K562 (cell line): ENCODE data around the gene ARHGAP24. TPM values are rescaled to one million over a fixed set of nuclear protein-coding genes. Genes with fewer than 3 reads are reported as not detected.

Source experiments
- ATAC-seq: fragments of 200-7000 bp; cut with Tn5 transposase; 3 replicates; pipeline ENCODE4 v1.9.1; 2020; ENCODE audit warnings: moderate library complexity
- BruUV-seq: library from RNA; stranded (reverse); fragments of 400-500 nt; replicated peaks from 2 replicates; lab custom pipeline; 2021; lab: Mats Ljungman, UMichigan
- CTCF ChIA-PET: fragments of 300-600 bp; formaldehyde crosslinking; extraction: SDS; loops from one replicate; lab custom pipeline; 2021; ENCODE audit warnings: low intra/inter-chr PET ratio; lab: Yijun Ruan, JAX
- POLR2A ChIA-PET: fragments of 300-600, 350-650 bp; sonication (Branson Sonifier 250); formaldehyde crosslinking; extraction: SDS; loops from one replicate; lab custom pipeline; 2021; ENCODE audit warnings: antibody characterized with exemption, inconsistent platforms; lab: Yijun Ruan, JAX
- DNase-seq, 4 experiments: peaks; one replicate each; pipeline versions ENCODE4 v3.0.0 to v3.0.0-alpha.2; 2011 to 2018; ENCODE audit warnings: low spot score in 3 of 4, mixed read lengths in 3 of 4; ENCODE audit errors: extremely low read depth in 1 of 4
- FAIRE-seq: peaks from 2 replicates; lab custom pipeline; 2011; peaks lifted over from hg19 to GRCh38; lab: Jason Lieb, UNC
- H2AFZ ChIP-seq: 2 replicates; pipeline ENCODE4 v1.6.0; 2011; ENCODE audit warnings: low read depth, low read length, control low read depth, inconsistent platforms
- H3K27ac ChIP-seq: fragments of 200-600 bp; 3 replicates; pipeline ENCODE4 v1.8.0; 2011; ENCODE audit warnings: low read depth, mild to moderate bottlenecking, control low read depth, inconsistent platforms, low read length, moderate library complexity, mixed read lengths; ENCODE audit errors: extremely low read depth
- H3K27me3 ChIP-seq, 2 experiments: fragments of 300-600 bp in 1 of 2; 2 replicates in 1 of 2; 3 replicates in 1 of 2; pipeline versions ENCODE4 v1.6.0 to v1.8.0; 2011; ENCODE audit warnings: inconsistent platforms in 2 of 2, low read length in 2 of 2, mild to moderate bottlenecking in 1 of 2, mixed read lengths in 1 of 2, moderate library complexity in 1 of 2; ENCODE audit not compliant: control insufficient read depth in 2 of 2, insufficient read depth in 2 of 2
- H3K36me3 ChIP-seq: fragments of 300-600 bp; 3 replicates; pipeline ENCODE4 v1.8.0; 2011; ENCODE audit warnings: mild to moderate bottlenecking, low read length, inconsistent platforms; ENCODE audit not compliant: control insufficient read depth, insufficient read depth
- H3K4me1 ChIP-seq, 2 experiments: fragments of 200-600 bp in 1 of 2; replicated peaks in 1 of 2; 2 replicates in 1 of 2; 3 replicates in 1 of 2; pipeline versions ENCODE4 v1.5.1 to v1.8.0; 2011; ENCODE audit warnings: inconsistent platforms in 2 of 2, low read length in 2 of 2, mild to moderate bottlenecking in 1 of 2, mixed read lengths in 1 of 2, moderate library complexity in 1 of 2; ENCODE audit not compliant: control insufficient read depth in 2 of 2, insufficient read depth in 2 of 2
- H3K4me2 ChIP-seq: 2 replicates; pipeline ENCODE4 v1.6.1; 2011; ENCODE audit warnings: low read length, control low read depth, inconsistent platforms, mixed read lengths; ENCODE audit not compliant: insufficient read depth
- H3K4me3 ChIP-seq: fragments of 200-600 bp; sonication (generic), shearing (Covaris generic); 2 replicates; pipeline ENCODE4 v1.5.1; 2016; ENCODE audit warnings: control low read depth, inconsistent platforms
- H3K79me2 ChIP-seq: fragments of 200-600 bp; 3 replicates; pipeline ENCODE4 v1.8.0; 2011; ENCODE audit warnings: low read length, inconsistent platforms; ENCODE audit not compliant: control insufficient read depth, insufficient read depth
- H3K9ac ChIP-seq, 2 experiments: 2 replicates each; pipeline versions ENCODE4 v1.6.0 to v1.6.1; 2011; ENCODE audit warnings: low read depth in 2 of 2, low read length in 2 of 2, control low read depth in 1 of 2, inconsistent platforms in 1 of 2, mild to moderate bottlenecking in 1 of 2, mixed read lengths in 1 of 2; ENCODE audit not compliant: insufficient read depth in 1 of 2
- H3K9me1 ChIP-seq: one replicate; pipeline ENCODE4 v1.6.0; 2011; ENCODE audit warnings: inconsistent platforms, mild to moderate bottlenecking, low read length, moderate library complexity; ENCODE audit not compliant: control insufficient read depth, insufficient read depth
- H3K9me3 ChIP-seq: replicated peaks from 2 replicates; pipeline ENCODE4 v1.5.1; 2011; ENCODE audit warnings: low read depth, low read length, inconsistent platforms; ENCODE audit not compliant: control insufficient read depth, insufficient read depth
- H4K20me1 ChIP-seq: replicated peaks from 2 replicates; pipeline ENCODE4 v1.6.1; 2011; ENCODE audit warnings: low read length, inconsistent platforms, mixed read lengths; ENCODE audit not compliant: control insufficient read depth, insufficient read depth
- JUND ChIP-seq, 2 experiments: IDR thresholded peaks; 2 replicates in 1 of 2; 3 replicates in 1 of 2; pipeline ENCODE4 v1.6.1; 2011; ENCODE audit warnings: borderline replicate concordance in 2 of 2, low read depth in 2 of 2, low read length in 2 of 2, improper control_type of control experiment in 1 of 2, missing biosample characterization in 1 of 2, missing genetic modification characterization in 1 of 2, missing genetic modification reagents in 1 of 2
- MYBL2 ChIP-seq, 2 experiments: fragments of 450-650 bp in 1 of 2; sonication (generic) in 1 of 2; formaldehyde crosslinking in 1 of 2; IDR thresholded peaks; 2 replicates each; pipeline versions ENCODE4 v1.6.1 to v1.8.1; 2017 to 2022; ENCODE audit warnings: borderline replicate concordance in 1 of 2, inconsistent platforms in 1 of 2, low read depth in 1 of 2, mild to moderate bottlenecking in 1 of 2, missing genetic modification reagents in 1 of 2, moderate library complexity in 1 of 2
- PML ChIP-seq: IDR thresholded peaks from 2 replicates; pipeline ENCODE4 v1.6.1; 2012; ENCODE audit warnings: low read length, inconsistent platforms
- RBM39 ChIP-seq: fragments of 200-400 bp; formaldehyde crosslinking; optimal IDR thresholded peaks from 2 replicates; pipeline ENCODE3; 2018; ENCODE audit warnings: low read depth, low read length
- SIN3B ChIP-seq: fragments of 450-650 bp; IDR thresholded peaks from 2 replicates; pipeline ENCODE4 v1.6.1; 2017; ENCODE audit warnings: low read depth, mild to moderate bottlenecking, moderate library complexity
- SIRT6 ChIP-seq: IDR thresholded peaks from one replicate; pipeline ENCODE4 v1.6.1; 2012; ENCODE audit warnings: low read depth, mild to moderate bottlenecking, control low read depth, inconsistent platforms, low read length, moderate library complexity
- ZBTB9 ChIP-seq: fragments of 450-650 bp; formaldehyde crosslinking; IDR thresholded peaks from 2 replicates; pipeline ENCODE4 v1.4.0; 2020; ENCODE audit warnings: mild to moderate bottlenecking, moderate library complexity
- ZNF12 ChIP-seq: sonication (generic); formaldehyde crosslinking; IDR thresholded peaks from 2 replicates; pipeline ENCODE4 v1.4.0; 2020; ENCODE audit warnings: mild to moderate bottlenecking, missing genetic modification reagents
- ZNF785 ChIP-seq: fragments of 250-450 bp; sonication (Bioruptor Pico); IDR thresholded peaks from 2 replicates; pipeline ENCODE4 v1.4.0; 2020; ENCODE audit warnings: mild to moderate bottlenecking
- WGBS: fragments of 100-300 bp; shearing (Covaris generic); methylation state at CpG from one replicate; pipeline ENCODE4 v1.1.6; 2016; ENCODE audit warnings: low coverage, mixed read lengths; ENCODE audit not compliant: insufficient coverage; ENCODE audit errors: missing lambda C conversion rate; 5-methylcytosine and 5-hydroxymethylcytosine counted together
- in situ Hi-C: fragments of 300-500 bp; cut with MboI; formaldehyde crosslinking; loops from 4 replicates; pipeline ENCODE4 v1.15.0; 2018; ENCODE audit warnings: inconsistent platforms, mixed read lengths
- intact Hi-C: fragments of 100-400 bp; cut with micrococcal nuclease; formaldehyde crosslinking; loops from 2 replicates; pipeline ENCODE4 v1.14.2; 2022
- polyA plus RNA-seq, 8 experiments: library from polyadenylated mRNA; depleted of rRNA in 4 of 8; stranded (reverse) in 5 of 8; unstranded in 3 of 8; fragments of >200 nt; fragmentation: Nextera tagmentation in 2 of 8; fragmentation: Illumina TruSeq in 1 of 8; extraction: Ambion mirVana in 2 of 8; extraction: Trizol in 1 of 8; gene quantifications; 2 replicates each; pipeline versions ENCODE4 v1.2.1 to v1.2.3, GENCODE V29; 2011 to 2014; ENCODE audit warnings: inconsistent platforms in 1 of 8, missing spikeins in 1 of 8
- total RNA-seq, 7 experiments: library from RNA; depleted of rRNA in 6 of 7; stranded (reverse); fragments of >200 nt in 6 of 7; fragmentation: Illumina TruSeq in 2 of 7; extraction: Trizol in 2 of 7; gene quantifications; 2 replicates each; pipeline versions ENCODE4 v1.2.1 to v1.2.3, GENCODE V29; 2011 to 2021; ENCODE audit warnings: low replicate concordance in 1 of 7

ARHGAP24 gene
- total and polyA plus RNA-seq, 9 of the 15 experiments (the other 6 are each of a cell fraction or from before 2014, with no cell fraction given), result 8.0 to 22.6 (median 14.0) TPM

- H3K9ac ChIP-seq, result no peak overlapping the region
- TF ChIP-seq SIN3B, result no peak
- TF ChIP-seq ZNF12, result no peak
- no peak for TF ChIP-seq SIRT6
- no peak for TF ChIP-seq ZNF785 (CRISPR knock-in tag)
- no peak for TF ChIP-seq ZBTB9
- TF ChIP-seq RBM39, result no peak
- TF ChIP-seq PML, result no peak
- TF ChIP-seq JUND (IDR thresholded peaks at IDR 0.05; ENCODE audit: borderline replicate concordance, low read depth, low read length), result no peak
- TF ChIP-seq JUND (tag; IDR thresholded peaks at IDR 0.05; ENCODE audit: borderline replicate concordance, low read depth, low read length), result no peak
- no peak for TF ChIP-seq MYBL2 (IDR thresholded peaks at IDR 0.05; ENCODE audit: low read depth)
- TF ChIP-seq MYBL2 (CRISPR knock-in tag; IDR thresholded peaks at IDR 0.05; ENCODE audit: borderline replicate concordance), result no peak
- TF ChIP-seq, all 486 proteins: peak for 0
- H3K9me1 ChIP-seq, result no peaks in the 10 kb centered on the region
- H3K4me1 ChIP-seq, result no peaks in the 10 kb centered on the region
- no peak overlapping the region for H3K4me2 ChIP-seq
- no peaks in the 10 kb centered on the region for H4K20me1 ChIP-seq
- FAIRE-seq, result no peak
- CTCF ChIA-PET, result no interaction called here
- POLR2A ChIA-PET, result no interaction called here
- H3K4me3 ChIP-seq, result no peak overlapping the region
- no peaks in the 10 kb centered on the region for H3K9me3 ChIP-seq
- in situ Hi-C loops (no loop called here), intact Hi-C loops (no loop called here)
- BruUV-seq, result no TSS peak
- H2AFZ ChIP-seq, result no peak overlapping the region
- WGBS, result 6% methylated on average over 3 of the region's 3 CpGs
- H3K36me3 ChIP-seq, result no peaks in the 10 kb centered on the region
- H3K27ac ChIP-seq, result no peak overlapping the region
- H3K27me3 ChIP-seq, result peaks cover 0 to 4% of the 10 kb centered on the region in 2 experiments; a peak in 2 of 5 replicates
- H3K79me2 ChIP-seq, result no peaks in the 10 kb centered on the region
- no peak for ATAC-seq
- no peak for DNase-seq
Observed at GRCh38 chr4:85426366-85426765, 48.6 kb upstream of the ARHGAP24 start.
